Esophagus muscularis mucosa (tissue), 4 donors: ENCODE measurements around the gene ETV7.

ENCODE experiments used
- EP300 ChIP-seq: sonication (generic); formaldehyde crosslinking; IDR thresholded peaks from one replicate; pipeline ENCODE4 v1.6.1; 2017; ENCODE audit warnings: antibody characterized with exemption
- POLR2A ChIP-seq: fragments of 450-650 bp; IDR thresholded peaks from one replicate; pipeline ENCODE4 v1.6.1; 2017; ENCODE audit warnings: antibody characterized with exemption, moderate library complexity, mild to moderate bottlenecking, low read depth
- TF ChIP-seq, protein P1 (sequence below), 3 experiments: fragments of 200-600 bp in 2 of 3; fragments of 450-650 bp in 1 of 3; sonication (generic) in 2 of 3; IDR thresholded peaks; one replicate each; pipeline ENCODE4 v1.5.1; 2017 to 2019; ENCODE audit warnings: antibody characterized with exemption in 3 of 3, mild to moderate bottlenecking in 2 of 3, moderate library complexity in 1 of 3

DNA sequence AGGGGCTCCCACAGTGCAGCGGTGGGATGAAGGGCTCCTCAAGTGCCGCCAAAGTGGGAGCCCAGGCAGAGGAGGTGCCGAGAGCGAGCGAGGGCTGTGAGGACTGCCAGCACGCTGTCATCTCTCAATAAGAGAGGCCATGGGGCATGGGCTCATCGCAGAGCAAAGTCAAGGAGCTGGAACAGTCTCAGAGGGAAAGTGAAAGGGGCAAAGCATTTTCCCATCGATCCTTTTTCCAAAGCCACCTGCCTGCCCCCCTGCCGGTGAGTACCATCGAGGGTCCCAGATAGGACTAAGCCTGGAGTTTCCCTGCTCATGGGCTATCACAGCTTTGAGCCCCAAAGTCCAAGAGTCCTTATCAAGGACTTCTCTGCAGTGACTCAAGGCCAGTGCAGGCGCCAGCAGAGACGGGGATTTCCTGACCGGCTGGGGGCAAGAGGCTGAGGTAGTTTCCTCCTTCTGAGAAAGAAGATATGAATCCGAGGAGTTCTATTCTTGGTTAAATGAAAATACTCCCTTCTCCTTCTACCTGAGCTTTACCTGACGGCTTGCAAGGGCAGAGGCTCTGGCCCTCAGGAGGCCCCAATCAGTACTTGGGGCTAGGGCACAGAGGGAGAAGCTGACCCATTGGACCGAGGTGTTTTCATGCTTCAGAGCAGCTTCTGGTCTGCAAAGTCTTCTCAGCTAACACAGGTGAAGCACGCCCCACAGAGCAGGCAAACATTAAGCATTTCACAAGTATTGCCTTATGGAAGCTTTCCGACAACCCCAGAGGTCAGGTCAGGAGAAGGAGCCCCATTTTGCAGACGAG, 22.6 kb downstream of the ETV7 start:
- TF ChIP-seq POLR2A (no peak), EP300 (no peak)
- TF ChIP-seq, protein P1, sequence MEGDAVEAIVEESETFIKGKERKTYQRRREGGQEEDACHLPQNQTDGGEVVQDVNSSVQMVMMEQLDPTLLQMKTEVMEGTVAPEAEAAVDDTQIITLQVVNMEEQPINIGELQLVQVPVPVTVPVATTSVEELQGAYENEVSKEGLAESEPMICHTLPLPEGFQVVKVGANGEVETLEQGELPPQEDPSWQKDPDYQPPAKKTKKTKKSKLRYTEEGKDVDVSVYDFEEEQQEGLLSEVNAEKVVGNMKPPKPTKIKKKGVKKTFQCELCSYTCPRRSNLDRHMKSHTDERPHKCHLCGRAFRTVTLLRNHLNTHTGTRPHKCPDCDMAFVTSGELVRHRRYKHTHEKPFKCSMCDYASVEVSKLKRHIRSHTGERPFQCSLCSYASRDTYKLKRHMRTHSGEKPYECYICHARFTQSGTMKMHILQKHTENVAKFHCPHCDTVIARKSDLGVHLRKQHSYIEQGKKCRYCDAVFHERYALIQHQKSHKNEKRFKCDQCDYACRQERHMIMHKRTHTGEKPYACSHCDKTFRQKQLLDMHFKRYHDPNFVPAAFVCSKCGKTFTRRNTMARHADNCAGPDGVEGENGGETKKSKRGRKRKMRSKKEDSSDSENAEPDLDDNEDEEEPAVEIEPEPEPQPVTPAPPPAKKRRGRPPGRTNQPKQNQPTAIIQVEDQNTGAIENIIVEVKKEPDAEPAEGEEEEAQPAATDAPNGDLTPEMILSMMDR (IDR thresholded peaks at IDR 0.05): no peak
